GOT3 (cell line): Measurements from ENCODE around the gene PARD3B.

ENCODE experiments used
- DNase-seq: peaks from one replicate; lab custom pipeline; 2025; ENCODE audit warnings: mixed read lengths; lab: John Stamatoyannopoulos, UW

Gene PARD3B

GRCh38 chr2:204842068-204842467 lies 296.8 kb downstream of the PARD3B start:
- DNase-seq = no peak

GRCh38 chr2:204842661-204843485 lies 297.6 kb downstream of the PARD3B start:
- peak; percentile 14 for DNase-seq

- DNase-seq = no peak
These were observed 301.2 kb downstream of the PARD3B start for GRCh38 chr2:204846471-204846870.

- no peak for DNase-seq
These were observed 304.6 kb downstream of the PARD3B start for GRCh38 chr2:204849892-204850291.

GRCh38 chr2:204850581-204850980 lies 305.3 kb downstream of the PARD3B start:
- DNase-seq = no peak

DNA sequence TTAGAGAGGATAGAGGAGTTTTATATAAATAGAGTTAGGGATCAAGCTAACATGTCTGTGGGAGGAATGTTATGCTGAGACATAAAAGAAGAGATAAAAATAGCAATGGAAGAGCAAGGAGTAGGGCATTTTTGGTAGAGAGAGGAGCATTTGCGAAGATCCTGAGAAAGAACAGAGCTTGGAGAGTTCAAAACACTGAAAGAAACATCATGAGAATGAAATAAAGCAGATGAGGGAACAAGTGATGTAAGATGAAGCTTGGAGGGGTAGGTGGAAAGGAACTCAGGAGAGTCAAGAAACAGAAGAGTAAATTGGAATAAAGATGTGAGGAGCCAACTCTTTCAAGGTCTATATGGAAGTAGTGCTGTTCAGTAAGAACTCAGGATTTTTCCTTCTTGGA lies 308.6 kb downstream of the PARD3B start:
- DNase-seq = no peak

DNA sequence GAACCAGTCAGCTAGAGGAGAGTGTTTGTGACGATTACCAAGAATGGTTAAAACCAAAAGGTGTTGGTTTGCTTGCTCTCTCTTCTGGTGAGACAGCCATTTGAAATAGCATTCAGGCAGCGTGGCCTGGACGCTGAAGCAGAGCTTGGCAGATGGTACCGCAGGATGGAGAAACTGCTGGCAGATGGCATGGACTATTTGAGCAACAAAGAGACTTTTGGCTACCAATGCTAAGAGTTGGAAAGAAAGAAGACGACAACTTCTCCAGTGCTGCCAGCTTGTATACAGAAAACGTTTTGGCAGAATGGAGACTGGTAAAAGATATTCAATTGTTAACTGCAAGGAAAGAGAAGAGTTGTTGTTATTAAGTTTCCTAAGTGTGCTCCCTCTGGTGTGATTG lies 315.0 kb downstream of the PARD3B start:
- no peak for DNase-seq

GRCh38 chr2:204862809-204863208 lies 317.5 kb downstream of the PARD3B start:
- no peak for DNase-seq

DNA sequence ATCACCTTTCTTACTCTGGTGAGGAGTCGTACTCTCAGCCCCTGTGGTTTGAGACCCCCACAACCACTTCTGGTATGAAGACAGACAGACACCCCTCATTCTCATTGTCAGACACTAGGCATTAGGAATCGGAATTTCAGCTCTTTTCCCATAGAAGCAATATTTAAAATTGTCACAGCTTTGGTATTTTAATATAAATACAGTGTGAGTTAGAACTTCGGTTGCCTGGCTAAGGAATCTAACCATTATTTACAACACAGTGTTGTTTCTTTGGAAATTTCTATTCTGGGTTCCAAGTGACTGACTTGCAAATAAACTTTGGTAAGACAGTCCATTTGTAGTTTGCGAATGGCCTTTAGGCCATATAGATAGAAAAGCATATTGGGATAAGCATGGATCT lies 318.1 kb downstream of the PARD3B start:
- no peak for DNase-seq

- no peak for DNase-seq
These were observed 324.0 kb downstream of the PARD3B start for GRCh38 chr2:204869132-204869823.

GRCh38 chr2:204870053-204870452 lies 324.8 kb downstream of the PARD3B start:
- no peak for DNase-seq

DNA sequence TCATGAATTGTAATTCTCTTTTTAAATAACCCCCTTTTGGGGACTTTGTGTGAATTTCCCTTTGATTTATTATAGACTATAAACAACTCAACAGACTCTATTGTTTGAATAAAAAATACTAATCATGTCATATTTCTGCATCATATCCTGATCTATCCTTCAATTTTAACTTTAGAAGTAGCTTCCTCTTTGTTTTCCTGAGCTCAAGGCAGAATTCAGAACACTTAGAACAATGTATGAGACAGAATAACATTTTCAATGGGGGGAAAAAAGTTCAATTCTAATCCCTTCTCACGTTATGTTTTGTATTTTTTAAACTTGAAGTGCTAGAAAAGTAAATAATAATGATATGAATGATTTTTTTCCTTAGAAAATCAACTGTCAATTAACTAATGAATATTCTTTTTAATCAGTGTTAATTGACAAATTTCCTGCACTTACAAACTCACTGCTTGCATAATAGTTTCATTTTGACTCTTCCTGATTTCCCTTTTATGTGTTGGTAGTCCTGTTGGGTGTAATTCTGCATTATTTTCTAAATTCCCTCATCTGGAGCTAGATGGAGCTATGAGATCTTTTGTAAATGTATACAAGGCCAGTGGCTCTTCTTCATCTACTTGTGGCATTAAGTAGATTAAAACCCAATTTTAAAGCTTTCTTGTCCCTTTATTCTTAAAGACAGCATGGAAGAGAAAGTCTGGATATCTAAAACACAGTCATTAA lies 326.1 kb downstream of the PARD3B start:
- no peak for DNase-seq

DNA sequence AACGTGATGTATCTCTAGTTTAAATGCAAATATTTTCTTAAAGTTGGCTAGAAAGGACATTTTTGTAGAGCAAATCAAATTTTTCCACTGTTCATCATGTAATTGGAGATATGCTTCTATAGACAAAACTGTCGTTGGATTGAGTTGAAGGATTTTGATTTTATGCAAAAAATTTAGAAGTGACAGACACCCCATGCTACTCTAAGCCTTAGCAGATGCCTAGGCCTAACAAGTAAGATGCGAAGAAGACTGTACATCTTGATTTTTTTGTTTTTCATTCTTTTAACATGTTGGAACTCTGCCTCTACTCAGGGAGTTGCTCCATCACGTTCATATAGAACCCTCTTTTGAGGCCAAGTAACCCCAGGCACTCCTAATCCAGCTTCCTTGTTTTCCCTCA lies 331.0 kb downstream of the PARD3B start:
- DNase-seq = no peak

- DNase-seq = no peak
These were observed 332.4 kb downstream of the PARD3B start for GRCh38 chr2:204877691-204878090.

DNA sequence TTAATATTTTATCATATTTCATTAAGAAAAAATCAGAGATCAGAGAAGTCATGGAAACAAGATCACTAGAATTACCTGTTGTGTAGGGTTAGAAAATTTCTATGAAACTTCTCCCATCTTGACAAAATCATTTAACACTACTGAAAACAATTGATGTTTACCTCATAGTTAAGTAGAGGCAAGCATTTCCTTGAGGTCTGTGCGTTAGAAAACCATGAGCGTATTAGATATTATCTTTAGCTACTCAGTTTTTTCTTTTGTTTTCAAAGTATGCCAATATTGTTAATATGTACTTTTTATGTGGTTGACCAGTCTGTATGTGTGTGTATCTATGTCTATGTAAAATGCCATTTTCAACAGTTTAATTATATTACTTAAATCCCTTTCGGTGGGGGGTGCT lies 335.7 kb downstream of the PARD3B start:
- DNase-seq = no peak

GRCh38 chr2:204881655-204882054 lies 336.4 kb downstream of the PARD3B start:
- DNase-seq = no peak

DNA sequence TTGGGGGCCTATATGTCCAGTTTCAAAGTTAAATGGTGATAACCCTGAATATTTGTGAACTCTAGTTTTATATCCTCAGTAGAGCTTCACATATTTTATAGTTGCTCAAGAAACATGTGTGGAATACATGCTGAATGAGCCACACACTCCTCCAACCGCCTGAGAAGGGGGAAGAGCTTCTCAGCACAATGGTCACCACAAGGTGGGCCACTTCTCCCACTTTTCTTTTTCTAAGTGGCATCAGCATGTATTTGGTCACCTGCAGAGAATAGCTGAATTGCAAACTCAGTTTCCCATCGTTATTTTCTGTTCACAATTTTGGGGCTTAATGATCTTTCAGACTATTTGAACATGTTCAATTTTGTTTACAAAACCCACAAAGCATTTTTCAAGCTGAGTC lies 340.5 kb downstream of the PARD3B start:
- no peak for DNase-seq

GRCh38 chr2:204886713-204887112 lies 341.4 kb downstream of the PARD3B start:
- DNase-seq = no peak

DNA sequence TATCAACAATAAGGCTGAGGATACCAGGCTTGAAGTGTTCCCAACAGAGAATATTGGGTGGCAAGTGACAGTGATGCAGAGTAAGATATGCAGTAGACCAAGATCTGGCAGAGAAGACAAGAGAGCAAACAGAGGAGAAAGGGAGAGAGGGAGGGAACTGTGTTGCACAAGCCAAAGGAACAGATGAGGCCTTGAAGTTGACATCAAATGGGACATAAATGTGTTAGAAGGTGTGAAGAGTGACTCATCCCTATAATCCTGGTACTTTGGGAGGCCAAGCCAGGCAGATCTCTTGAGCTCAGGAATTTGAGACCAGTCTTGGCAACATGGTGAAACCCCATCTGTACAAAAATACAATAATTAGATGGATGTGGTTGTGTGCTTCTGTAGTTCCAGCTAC lies 342.9 kb downstream of the PARD3B start:
- DNase-seq = no peak

DNA sequence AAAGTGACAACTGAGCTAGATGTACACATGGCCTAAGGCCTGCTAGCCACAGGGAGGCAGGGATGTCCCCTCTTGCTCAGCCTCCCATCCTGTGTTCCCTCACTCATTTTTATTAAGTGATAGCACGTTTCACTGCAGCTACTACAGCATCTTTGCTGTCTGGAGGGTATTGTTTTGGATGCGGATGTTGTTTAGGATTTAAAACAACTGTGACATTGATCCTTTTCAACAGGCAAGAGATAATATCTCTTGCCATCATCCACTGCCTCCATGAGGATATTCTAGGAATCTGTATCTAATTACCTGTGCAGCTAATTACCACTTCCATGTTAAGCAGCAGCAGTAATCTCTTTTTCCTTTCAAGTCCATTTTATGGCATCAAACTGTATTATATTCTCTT lies 345.4 kb downstream of the PARD3B start:
- no peak for DNase-seq

GRCh38 chr2:204891739-204892138 lies 346.5 kb downstream of the PARD3B start:
- no peak for DNase-seq

- no peak for DNase-seq
These were observed 347.4 kb downstream of the PARD3B start for GRCh38 chr2:204892506-204893255.
